HuH-7.5 (cell line): ENCODE data around the gene STK24.
A peak's percentile ranks its signal among the peaks of the same experiment; 100 is the strongest.

Source experiments
- DNase-seq: peaks from one replicate; pipeline ENCODE4 v3.0.0; 2011; ENCODE audit warnings: low spot score

STK24 gene

GRCh38 chr13:98489446-98490194 is 87.3 kb downstream of the STK24 start:
- no peak for DNase-seq

GRCh38 chr13:98488736-98489135 is 88.2 kb downstream of the STK24 start:
- DNase-seq, result no peak

DNA sequence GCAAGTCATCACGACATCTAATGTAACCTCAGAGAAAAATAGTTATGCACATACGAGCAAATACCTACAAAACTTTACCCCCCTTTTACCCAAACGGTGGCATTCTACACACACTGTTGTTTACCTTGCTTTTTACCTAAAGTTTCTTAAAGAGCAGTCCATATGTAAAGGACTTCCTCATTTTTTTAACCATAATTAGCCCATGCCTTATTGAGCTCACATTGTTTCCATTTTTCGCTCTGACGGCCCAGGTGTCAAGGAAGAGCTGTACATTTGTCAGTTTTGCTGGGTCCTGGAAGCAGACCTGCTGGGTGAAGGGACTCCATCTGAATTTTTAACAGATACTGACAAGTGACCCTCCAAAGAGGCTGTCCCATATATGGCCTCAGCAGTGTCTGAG is 89.4 kb downstream of the STK24 start:
- no peak for DNase-seq

DNA sequence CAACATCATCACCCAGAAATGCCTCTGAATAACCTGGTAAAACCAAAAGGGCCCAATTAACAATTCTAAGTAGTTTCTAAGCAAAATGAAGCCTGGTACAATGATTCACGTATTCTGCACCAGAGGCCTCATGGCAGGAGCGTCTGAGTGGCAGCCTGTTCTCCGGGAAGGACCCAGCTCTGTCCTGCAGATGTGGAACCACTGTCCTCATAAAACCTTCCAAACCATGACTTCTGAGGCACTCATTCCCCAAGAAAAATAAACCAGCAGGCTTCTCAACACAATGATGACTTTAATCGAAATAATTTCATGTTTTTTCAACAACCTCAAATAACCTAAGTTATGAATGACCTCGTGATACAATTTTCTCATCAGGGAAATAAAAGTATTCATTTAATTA is 89.9 kb downstream of the STK24 start:
- DNase-seq, result no peak

GRCh38 chr13:98486412-98486811 is 90.5 kb downstream of the STK24 start:
- no peak for DNase-seq

DNA sequence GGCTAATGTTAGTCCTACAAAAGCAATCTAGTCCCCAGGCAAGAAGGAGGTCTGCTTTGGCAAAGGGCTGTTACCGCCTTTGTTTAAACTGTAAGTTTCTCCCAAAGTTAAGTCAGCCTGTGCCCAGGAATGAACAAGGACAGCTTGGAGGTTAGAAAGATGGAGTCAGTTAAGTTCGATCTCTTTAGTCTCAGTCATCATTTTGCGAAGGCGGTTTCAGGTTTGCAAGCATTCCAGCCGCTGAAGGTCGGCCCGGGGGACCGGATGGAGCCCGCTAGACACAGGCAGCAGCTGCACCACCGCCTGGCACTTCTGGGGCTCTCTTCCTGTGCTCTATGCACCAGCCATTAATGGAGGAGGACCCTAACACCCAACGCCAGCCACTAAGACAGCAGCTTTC is 91.3 kb downstream of the STK24 start:
- no peak for DNase-seq

GRCh38 chr13:98484289-98485219 is 92.4 kb downstream of the STK24 start:
- DNase-seq, result peak; percentile 48

GRCh38 chr13:98483601-98484288 is 93.2 kb downstream of the STK24 start:
- DNase-seq, result no peak

DNA sequence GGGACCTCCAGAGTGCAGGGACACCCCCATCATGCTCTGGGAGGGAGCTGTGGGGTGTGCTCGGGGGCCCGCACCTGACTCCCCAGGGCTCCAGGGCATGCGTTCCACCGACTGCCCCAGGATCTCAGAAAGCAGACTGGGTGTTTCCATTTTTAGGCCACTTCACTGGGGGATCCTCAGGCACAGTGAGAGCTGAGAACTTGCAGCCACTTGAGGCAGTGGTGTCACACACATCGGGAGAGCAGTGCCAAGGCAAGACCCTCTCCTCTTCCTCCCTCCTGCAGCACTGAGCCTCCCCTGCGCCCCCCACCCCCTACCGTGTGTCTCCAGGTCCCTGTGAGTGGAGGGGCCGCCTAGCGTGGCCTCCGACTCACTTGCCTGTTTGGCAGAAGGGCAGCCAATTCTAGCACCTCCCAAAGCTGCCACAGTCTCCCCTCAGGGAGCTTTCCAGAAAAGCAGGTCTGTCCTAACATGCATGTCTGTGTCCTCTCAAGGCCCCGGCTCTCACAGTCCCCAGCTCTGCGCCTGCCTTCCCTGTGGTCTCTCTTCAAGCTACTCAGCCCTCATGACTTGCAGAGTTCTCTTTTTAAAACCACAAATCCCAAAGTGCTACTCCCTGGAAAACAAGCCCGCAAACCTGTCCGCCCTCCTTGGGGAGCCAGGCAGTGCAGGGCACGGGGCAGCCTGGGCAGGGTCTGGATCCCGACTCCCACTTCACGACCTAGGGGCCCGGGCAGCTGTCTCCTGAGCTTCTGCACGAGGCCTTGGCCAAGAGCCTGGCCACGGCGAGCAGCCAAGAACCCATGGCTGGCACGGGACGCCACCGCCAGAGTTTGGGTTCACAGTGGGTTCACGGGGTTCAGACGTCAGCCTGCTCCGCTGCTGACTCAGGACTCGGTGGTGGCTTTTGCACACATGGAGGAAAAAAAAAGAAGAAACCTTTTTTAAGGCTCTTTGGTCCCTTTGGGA is 94.1 kb downstream of the STK24 start:
- no peak for DNase-seq

DNA sequence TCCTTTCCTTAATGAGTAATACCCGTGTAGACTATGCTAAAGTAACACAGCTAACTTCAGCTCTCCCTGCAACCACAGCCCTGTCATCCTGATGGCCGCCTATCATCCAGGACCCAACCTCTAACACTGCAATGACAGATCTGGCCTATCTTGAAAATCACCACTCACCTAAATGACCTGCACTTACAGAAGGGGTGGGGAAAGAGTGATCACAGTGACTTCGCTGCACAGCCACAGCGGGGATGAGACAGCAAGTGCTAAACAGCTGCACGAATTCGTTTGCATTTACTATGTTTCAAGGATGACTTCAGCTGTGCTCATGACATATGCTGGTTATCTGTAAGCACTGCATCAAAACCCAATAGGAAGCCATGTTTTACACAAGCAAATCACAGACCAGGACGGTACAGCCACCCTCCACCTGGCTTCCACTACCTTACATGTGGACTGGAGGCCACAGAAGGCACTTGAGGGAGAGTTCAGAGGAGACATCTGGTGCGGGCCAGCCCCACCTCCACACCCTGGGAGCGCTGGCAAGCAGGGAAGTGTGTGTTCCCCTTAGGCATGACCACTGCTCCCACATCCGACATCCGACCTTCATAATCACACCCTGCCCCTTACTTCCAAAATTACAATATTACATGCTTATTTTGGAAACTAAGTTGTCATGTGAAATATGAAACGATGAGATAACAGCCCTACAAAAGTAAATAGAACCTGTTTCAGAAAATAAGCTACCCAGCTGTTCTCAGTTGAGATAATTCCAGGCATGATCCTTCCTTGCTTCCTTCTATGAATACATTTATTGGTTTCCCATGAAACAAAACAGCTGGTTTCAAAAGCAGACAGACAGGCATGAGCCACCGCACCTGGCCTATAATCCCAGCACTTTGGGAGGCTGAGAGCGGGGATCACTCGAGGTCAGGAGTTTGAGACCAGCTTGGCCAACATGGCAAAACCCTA is 95.7 kb downstream of the STK24 start:
- DNase-seq, result no peak

DNA sequence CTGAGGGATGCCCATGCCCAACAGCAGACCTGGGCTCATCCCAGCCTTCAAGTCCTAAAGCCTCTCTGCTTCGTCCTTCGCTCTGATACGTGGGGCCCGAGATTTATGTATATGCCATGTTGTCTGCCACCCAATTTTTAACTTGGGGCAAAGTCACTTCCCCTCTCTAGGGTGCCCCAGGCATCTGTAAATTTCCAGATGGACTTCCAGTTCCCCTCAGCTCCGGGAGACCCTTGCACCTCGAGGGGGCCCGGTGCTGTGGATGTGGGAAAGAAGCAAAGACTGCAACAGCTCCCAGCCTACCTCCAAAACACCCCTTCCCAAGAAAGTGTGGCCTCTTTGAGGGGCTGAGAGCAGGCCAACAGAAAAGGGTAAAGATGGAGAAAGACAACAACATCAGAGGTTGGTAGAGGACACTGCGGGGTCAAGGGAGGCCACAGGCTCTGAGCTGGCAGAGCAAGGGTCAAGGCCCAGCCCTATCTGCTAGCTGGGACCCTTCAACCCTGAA is 97.4 kb downstream of the STK24 start:
- DNase-seq, result no peak

DNA sequence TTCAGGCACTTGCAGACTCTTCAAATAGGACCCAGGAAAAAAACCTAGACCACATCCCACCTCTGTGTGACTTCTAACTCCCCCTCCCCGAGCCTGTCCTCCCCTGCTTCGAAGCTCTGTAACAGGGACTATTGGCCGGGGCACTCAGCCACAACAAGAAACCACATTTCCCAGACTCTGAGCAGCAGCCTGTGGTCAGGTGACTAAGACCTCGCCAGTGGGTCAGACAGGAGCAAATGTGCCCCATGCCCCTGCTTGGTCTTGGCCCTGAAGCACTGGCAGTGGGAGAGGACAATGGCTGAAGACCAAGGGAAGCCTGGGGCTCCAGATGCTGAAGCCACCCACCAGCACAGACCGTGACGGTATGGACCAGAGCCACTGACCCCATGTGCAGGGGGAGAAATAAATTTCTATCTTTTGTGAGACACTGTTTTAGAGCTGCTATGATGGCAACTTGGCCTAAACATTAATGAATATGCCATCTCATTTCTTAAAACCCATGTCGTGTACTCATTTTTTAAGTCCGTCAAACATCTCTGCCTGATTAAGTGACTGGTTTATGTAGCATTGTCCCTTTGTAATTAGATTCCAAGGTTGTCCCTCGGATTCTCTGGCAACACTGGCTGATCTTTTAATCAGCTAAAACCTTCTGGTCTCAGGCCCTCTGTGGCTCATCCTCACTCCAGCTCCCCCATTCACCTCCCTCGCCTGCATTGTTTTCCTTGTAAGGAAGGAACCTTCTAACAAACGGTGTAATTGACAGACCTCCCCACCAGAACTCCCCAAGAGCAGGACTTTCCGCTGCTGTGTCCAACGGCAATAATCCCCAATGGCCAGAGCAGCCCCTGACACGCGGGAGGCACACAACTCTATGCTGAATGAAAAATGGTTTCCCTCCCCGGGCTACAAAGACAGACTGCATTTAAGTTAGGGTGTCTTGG is 98.4 kb downstream of the STK24 start:
- DNase-seq, result no peak

GRCh38 chr13:98476538-98476966 is 100.4 kb downstream of the STK24 start:
- DNase-seq, result no peak

DNA sequence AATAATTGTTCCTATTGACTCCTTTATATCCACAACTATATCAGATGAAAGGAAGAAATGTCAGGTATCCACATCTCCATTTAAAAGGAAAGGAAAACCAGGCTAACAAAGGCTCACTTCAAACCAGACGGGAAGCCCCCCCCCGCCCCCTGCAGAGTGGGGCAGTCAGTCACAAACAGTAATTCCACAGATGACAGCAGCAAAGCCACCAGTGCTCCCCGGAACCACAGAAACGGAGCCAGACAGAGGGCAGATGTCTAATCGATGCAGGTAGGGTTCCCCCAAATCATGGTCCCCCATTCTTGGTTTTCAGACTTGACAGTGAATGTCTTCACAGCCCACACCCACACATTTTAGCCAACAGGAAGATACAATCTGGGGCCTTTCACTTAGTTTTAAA is 100.8 kb downstream of the STK24 start:
- DNase-seq, result no peak

GRCh38 chr13:98475522-98475921 is 101.4 kb downstream of the STK24 start:
- DNase-seq, result no peak

GRCh38 chr13:98474761-98475160 is 102.1 kb downstream of the STK24 start:
- no peak for DNase-seq

- DNase-seq, result no peak
Measured at GRCh38 chr13:98474292-98474691, 102.6 kb downstream of the STK24 start.

DNA sequence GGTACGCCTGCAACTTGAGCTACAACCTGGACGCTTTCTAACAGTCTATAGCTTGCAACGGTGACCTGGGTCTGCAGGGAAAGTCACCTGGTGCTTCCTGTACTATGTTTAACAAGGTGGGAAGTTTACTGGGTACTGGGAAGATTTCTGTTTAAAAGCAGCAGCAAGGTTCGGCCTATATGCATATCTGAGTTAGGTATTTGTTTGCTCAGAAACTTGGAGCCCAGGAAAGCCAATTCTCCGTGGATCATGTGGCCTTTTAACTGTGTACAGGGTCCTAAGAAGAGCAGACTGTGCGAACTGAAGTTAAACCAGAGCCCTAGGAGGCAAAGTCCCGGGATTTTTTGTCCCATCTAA is 103.1 kb downstream of the STK24 start:
- DNase-seq, result no peak
